ENCODE data around the gene RAMP2. TPM values are rescaled to one million over a fixed set of nuclear protein-coding genes. Genes with fewer than 3 reads are reported as not detected.

RAMP2 gene
- total and polyA plus RNA-seq, 2 of the 13 experiments (the other 11 are each of a cell fraction or from before 2014, with no cell fraction given) = 1.4 to 5.2 TPM

DNA sequence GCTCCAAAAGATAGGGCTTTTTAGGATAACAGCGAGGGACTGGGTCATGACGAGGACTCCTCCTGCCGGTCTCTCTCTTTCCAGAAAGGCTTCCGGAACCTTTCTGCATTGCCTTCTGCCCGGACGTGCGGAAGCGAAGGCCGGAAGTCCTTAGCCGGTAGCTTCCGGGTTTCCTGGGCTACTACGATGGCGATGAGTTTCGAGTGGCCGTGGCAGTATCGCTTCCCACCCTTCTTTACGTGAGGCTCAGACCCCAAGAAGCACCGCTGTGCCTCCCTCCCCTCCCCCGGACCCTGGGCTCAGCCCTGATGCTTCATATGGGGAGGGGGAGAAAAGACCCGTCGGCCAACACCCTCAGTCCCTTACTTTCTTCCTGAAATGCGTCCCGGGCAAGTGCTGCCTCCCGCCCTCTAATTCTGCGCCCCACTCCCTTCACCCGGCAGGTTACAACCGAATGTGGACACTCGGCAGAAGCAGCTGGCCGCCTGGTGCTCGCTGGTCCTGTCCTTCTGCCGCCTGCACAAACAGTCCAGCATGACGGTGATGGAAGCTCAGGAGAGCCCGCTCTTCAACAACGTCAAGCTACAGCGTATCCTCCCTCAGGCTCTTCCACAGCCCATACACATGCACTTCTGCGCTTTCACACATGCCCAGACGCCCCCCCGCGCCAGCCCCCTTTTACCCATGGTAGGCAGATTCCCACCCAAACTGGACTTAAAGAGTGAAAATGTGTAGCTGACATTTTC, 12.4 kb downstream of the RAMP2 start, which contains the start of gene VPS25 (continued):
- TF ChIP-seq, protein P1, sequence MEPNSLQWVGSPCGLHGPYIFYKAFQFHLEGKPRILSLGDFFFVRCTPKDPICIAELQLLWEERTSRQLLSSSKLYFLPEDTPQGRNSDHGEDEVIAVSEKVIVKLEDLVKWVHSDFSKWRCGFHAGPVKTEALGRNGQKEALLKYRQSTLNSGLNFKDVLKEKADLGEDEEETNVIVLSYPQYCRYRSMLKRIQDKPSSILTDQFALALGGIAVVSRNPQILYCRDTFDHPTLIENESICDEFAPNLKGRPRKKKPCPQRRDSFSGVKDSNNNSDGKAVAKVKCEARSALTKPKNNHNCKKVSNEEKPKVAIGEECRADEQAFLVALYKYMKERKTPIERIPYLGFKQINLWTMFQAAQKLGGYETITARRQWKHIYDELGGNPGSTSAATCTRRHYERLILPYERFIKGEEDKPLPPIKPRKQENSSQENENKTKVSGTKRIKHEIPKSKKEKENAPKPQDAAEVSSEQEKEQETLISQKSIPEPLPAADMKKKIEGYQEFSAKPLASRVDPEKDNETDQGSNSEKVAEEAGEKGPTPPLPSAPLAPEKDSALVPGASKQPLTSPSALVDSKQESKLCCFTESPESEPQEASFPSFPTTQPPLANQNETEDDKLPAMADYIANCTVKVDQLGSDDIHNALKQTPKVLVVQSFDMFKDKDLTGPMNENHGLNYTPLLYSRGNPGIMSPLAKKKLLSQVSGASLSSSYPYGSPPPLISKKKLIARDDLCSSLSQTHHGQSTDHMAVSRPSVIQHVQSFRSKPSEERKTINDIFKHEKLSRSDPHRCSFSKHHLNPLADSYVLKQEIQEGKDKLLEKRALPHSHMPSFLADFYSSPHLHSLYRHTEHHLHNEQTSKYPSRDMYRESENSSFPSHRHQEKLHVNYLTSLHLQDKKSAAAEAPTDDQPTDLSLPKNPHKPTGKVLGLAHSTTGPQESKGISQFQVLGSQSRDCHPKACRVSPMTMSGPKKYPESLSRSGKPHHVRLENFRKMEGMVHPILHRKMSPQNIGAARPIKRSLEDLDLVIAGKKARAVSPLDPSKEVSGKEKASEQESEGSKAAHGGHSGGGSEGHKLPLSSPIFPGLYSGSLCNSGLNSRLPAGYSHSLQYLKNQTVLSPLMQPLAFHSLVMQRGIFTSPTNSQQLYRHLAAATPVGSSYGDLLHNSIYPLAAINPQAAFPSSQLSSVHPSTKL (CRISPR knock-in tag; IDR thresholded peaks at IDR 0.05) = peak; percentile 79
- TF ChIP-seq AGO1 (IDR thresholded peaks at IDR 0.05; ENCODE audit: low read depth, low read length, poor library complexity, severe bottlenecking) (peak; percentile 56), FOXA1 (IDR thresholded peaks at IDR 0.05) (no peak), FOXA1 (CRISPR knock-in tag; IDR thresholded peaks at IDR 0.05) (peak; percentile 35; the same call in 1 of the 2 replicates), ZNF772 (CRISPR knock-in tag; IDR thresholded peaks at IDR 0.05) (peak; percentile 74; the same call in 1 of the 2 replicates), ZNF263 (CRISPR knock-in tag; IDR thresholded peaks at IDR 0.05) (peak; percentile 84), MBNL3 (CRISPR knock-in tag; conservative IDR thresholded peaks at IDR 0.05) (no peak), TBL1XR1 (IDR thresholded peaks at IDR 0.05; ENCODE audit: borderline replicate concordance, low read length, partially characterized antibody) (peak; percentile 75), ZNF570 (CRISPR knock-in tag; IDR thresholded peaks at IDR 0.05; ENCODE audit: borderline replicate concordance) (no peak), RFX3 (CRISPR knock-in tag; IDR thresholded peaks at IDR 0.05) (peak; percentile 58; the same call in 1 of the 2 replicates), SOX5 (CRISPR knock-in tag; IDR thresholded peaks at IDR 0.05; ENCODE audit: borderline replicate concordance) (peak; percentile 71; the same call in 1 of the 2 replicates)
- TF ChIP-seq, protein P2, sequence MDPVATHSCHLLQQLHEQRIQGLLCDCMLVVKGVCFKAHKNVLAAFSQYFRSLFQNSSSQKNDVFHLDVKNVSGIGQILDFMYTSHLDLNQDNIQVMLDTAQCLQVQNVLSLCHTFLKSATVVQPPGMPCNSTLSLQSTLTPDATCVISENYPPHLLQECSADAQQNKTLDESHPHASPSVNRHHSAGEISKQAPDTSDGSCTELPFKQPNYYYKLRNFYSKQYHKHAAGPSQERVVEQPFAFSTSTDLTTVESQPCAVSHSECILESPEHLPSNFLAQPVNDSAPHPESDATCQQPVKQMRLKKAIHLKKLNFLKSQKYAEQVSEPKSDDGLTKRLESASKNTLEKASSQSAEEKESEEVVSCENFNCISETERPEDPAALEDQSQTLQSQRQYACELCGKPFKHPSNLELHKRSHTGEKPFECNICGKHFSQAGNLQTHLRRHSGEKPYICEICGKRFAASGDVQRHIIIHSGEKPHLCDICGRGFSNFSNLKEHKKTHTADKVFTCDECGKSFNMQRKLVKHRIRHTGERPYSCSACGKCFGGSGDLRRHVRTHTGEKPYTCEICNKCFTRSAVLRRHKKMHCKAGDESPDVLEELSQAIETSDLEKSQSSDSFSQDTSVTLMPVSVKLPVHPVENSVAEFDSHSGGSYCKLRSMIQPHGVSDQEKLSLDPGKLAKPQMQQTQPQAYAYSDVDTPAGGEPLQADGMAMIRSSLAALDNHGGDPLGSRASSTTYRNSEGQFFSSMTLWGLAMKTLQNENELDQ (CRISPR knock-in tag; IDR thresholded peaks at IDR 0.05; ENCODE audit: borderline replicate concordance) = peak; percentile 90; the same call in 1 of the 2 replicates
- TF ChIP-seq, protein P3, sequence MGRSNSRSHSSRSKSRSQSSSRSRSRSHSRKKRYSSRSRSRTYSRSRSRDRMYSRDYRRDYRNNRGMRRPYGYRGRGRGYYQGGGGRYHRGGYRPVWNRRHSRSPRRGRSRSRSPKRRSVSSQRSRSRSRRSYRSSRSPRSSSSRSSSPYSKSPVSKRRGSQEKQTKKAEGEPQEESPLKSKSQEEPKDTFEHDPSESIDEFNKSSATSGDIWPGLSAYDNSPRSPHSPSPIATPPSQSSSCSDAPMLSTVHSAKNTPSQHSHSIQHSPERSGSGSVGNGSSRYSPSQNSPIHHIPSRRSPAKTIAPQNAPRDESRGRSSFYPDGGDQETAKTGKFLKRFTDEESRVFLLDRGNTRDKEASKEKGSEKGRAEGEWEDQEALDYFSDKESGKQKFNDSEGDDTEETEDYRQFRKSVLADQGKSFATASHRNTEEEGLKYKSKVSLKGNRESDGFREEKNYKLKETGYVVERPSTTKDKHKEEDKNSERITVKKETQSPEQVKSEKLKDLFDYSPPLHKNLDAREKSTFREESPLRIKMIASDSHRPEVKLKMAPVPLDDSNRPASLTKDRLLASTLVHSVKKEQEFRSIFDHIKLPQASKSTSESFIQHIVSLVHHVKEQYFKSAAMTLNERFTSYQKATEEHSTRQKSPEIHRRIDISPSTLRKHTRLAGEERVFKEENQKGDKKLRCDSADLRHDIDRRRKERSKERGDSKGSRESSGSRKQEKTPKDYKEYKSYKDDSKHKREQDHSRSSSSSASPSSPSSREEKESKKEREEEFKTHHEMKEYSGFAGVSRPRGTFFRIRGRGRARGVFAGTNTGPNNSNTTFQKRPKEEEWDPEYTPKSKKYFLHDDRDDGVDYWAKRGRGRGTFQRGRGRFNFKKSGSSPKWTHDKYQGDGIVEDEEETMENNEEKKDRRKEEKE (IDR thresholded peaks at IDR 0.05) = no peak
- TF ChIP-seq, protein P4, sequence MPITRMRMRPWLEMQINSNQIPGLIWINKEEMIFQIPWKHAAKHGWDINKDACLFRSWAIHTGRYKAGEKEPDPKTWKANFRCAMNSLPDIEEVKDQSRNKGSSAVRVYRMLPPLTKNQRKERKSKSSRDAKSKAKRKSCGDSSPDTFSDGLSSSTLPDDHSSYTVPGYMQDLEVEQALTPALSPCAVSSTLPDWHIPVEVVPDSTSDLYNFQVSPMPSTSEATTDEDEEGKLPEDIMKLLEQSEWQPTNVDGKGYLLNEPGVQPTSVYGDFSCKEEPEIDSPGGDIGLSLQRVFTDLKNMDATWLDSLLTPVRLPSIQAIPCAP (CRISPR knock-in tag; IDR thresholded peaks at IDR 0.05; ENCODE audit: low read depth) = 0 out of 2 replicates have a peak, but pooled peaks have one; percentile 53
- TF ChIP-seq, protein P5, sequence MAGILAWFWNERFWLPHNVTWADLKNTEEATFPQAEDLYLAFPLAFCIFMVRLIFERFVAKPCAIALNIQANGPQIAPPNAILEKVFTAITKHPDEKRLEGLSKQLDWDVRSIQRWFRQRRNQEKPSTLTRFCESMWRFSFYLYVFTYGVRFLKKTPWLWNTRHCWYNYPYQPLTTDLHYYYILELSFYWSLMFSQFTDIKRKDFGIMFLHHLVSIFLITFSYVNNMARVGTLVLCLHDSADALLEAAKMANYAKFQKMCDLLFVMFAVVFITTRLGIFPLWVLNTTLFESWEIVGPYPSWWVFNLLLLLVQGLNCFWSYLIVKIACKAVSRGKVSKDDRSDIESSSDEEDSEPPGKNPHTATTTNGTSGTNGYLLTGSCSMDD (CRISPR knock-in tag; IDR thresholded peaks at IDR 0.05) = 0 out of 2 replicates have a peak, but pooled peaks have one; percentile 54
- TF ChIP-seq, protein P6, sequence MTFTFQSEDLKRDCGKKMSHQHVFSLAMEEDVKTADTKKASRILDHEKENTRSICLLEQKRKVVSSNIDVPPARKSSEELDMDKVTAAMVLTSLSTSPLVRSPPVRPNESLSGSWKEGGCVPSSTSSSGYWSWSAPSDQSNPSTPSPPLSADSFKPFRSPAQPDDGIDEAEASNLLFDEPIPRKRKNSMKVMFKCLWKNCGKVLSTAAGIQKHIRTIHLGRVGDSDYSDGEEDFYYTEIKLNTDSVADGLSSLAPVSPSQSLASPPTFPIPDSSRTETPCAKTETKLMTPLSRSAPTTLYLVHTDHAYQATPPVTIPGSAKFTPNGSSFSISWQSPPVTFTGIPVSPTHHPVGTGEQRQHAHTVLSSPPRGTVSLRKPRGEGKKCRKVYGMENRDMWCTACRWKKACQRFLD (CRISPR knock-in tag; IDR thresholded peaks at IDR 0.05; ENCODE audit: borderline replicate concordance) = peak; percentile 87; the same call in 1 of the 2 replicates
